ENCODE measurements around the gene LRRFIP1. TPM values are rescaled to one million over a fixed set of nuclear protein-coding genes. Genes with fewer than 3 reads are reported as not detected.

The LRRFIP1 gene
- total RNA-seq, 1 donor from 2014 or later, result 133 TPM

- peaks cover 11 to 15% of the 10 kb centered on the region in 2 donors for H3K36me3 ChIP-seq
- H3K27me3 ChIP-seq, result no peaks in the 10 kb centered on the region
- no peak for DNase-seq (ENCODE audit: low spot score in 2 of 2)
- H3K9me3 ChIP-seq, result no peaks in the 10 kb centered on the region
- peak overlapping the region; percentile 58 to 83 for H3K27ac ChIP-seq
- peak overlapping the region; percentile 14 to 42 for H3K4me3 ChIP-seq
- no peak for TF ChIP-seq CTCF (IDR thresholded peaks at IDR 0.05)
- intact Hi-C loops (cut with DNase I), result no loop called here
- H3K4me1 ChIP-seq, result peaks cover 23 to 58% of the 10 kb centered on the region in 2 donors
Observed at GRCh38 chr2:237731663-237732062, 104.3 kb downstream of the LRRFIP1 start.

GRCh38 chr2:237732070-237732469 is 104.7 kb downstream of the LRRFIP1 start:
- DNase-seq (ENCODE audit: low spot score in 2 of 2), result no peak
- intact Hi-C loops (cut with DNase I), result no loop called here
- Histone ChIP-seq H3K27ac (peak overlapping the region; percentile 58 to 83), H3K4me3 (peak overlapping the region; percentile 14 to 42), H3K27me3 (no peaks in the 10 kb centered on the region), H3K4me1 (peaks cover 23 to 54% of the 10 kb centered on the region in 2 donors), H3K9me3 (no peaks in the 10 kb centered on the region), H3K36me3 (peaks cover 11 to 19% of the 10 kb centered on the region in 2 donors)
- TF ChIP-seq CTCF (IDR thresholded peaks at IDR 0.05), result no peak

DNA sequence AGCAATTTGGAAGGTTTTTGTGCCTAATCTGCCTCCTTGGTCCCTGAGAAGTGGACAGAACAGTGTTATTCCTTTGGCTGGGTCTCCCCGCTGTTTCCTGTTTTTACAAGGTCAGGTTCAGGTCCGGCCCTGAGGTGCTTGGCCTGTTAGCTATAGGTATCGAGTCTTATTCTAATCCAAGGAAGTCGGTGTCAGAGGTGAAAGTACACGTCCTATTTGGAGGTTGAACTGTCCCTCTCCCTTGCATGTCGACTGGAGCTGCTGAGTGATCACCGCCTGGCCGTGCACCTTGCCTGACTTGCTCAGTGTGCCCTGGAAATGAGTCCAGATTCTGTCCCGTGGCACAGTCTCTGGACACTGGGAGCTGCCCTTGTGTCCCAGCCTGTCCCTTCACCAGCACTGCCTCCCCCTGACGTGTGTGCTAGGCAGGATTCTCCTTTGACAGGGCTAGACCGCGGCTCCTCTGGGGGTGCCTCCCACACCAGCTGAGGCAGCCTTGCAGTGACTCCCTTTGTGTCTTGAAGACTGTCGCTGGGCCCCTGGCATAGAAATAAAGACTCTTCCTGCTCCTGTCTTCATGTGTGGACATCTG is 105.5 kb downstream of the LRRFIP1 start:
- TF ChIP-seq CTCF (IDR thresholded peaks at IDR 0.05), result no peak
- H3K9me3 ChIP-seq, result no peaks in the 10 kb centered on the region
- intact Hi-C loops (cut with DNase I), result no loop called here
- peak overlapping the region; percentile 58 to 83 for H3K27ac ChIP-seq
- no peaks in the 10 kb centered on the region for H3K27me3 ChIP-seq
- H3K4me1 ChIP-seq, result peaks cover 18 to 56% of the 10 kb centered on the region in 2 donors
- H3K4me3 ChIP-seq, result peak overlapping the region; percentile 14 to 42
- DNase-seq (ENCODE audit: low spot score in 2 of 2), result no peak
- H3K36me3 ChIP-seq, result peaks cover 12 to 23% of the 10 kb centered on the region in 2 donors

DNA sequence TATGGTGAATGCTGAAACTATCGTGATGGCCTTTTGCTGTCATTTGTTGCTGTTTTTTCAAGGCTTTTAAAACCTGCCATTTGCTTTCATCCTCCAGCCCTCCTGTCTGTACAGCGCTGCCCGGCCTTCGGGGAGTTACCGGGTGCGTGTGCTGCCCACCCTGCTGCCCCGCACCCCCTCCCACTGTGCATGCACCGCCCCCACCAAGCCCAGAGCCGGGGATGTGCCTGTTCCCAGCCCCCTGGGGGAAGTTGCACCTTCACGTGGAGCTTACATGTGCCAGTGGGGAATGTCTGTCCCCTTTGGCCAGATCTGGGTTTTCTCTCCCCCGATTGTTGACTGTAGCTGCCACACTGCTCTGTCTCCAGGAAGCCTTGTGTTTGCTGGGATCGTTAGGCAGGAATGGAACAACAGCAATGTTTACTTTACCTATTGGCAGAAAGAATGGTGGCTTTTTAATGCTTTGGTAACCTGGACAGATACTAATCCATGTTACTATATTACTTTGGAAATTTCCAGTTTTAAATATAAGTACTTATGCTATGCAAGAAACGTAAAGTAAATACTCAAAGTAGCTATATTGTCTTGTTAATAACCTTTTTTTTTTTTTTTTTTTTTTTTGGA is 106.4 kb downstream of the LRRFIP1 start:
- intact Hi-C loops (cut with DNase I), result no loop called here
- no peaks in the 10 kb centered on the region for H3K27me3 ChIP-seq

GRCh38 chr2:237734905-237735623 is 107.7 kb downstream of the LRRFIP1 start:
- H3K9me3 ChIP-seq, result no peaks in the 10 kb centered on the region
- H3K36me3 ChIP-seq, result peaks cover 16 to 21% of the 10 kb centered on the region in 2 donors
- H3K4me1 ChIP-seq, result peaks cover 31 to 67% of the 10 kb centered on the region in 2 donors
- TF ChIP-seq CTCF (IDR thresholded peaks at IDR 0.05), result no peak
- H3K27me3 ChIP-seq, result no peaks in the 10 kb centered on the region
- no peak for DNase-seq (ENCODE audit: low spot score in 2 of 2)
- intact Hi-C loops (cut with DNase I), result no loop called here
- peak overlapping the region in 1 of 2 donors; percentile 11 for H3K27ac ChIP-seq
- H3K4me3 ChIP-seq, result no peak overlapping the region

More for the DNA sequence above, 106.4 kb downstream of the LRRFIP1 start:
- H3K4me1 ChIP-seq, result peaks cover 25 to 60% of the 10 kb centered on the region in 2 donors
- peak overlapping the region; percentile 58 to 83 for H3K27ac ChIP-seq
- no peak for DNase-seq (ENCODE audit: low spot score in 2 of 2)
- no peak for TF ChIP-seq CTCF (IDR thresholded peaks at IDR 0.05)
- no peaks in the 10 kb centered on the region for H3K9me3 ChIP-seq
- peaks cover 16 to 23% of the 10 kb centered on the region in 2 donors for H3K36me3 ChIP-seq
- H3K4me3 ChIP-seq, result peak overlapping the region in 1 of 2 donors; percentile 42

Data from ascending aorta (tissue), 2 donors.